Hepatocyte (in vitro differentiated cells): Measurements from ENCODE around the gene DTHD1. TPM values are rescaled to one million over a fixed set of nuclear protein-coding genes. Genes with fewer than 3 reads are reported as not detected.

Source experiments
- DNase-seq: peaks from one replicate; pipeline ENCODE4 v3.0.0-alpha.2; 2016; ENCODE audit warnings: low spot score
- H2AFZ ChIP-seq: fragments of 200-600 bp; sonication (generic); 2 replicates; pipeline ENCODE4 v1.6.0; 2016; ENCODE audit warnings: antibody characterized with exemption, mild to moderate bottlenecking
- H3K27ac ChIP-seq: fragments of 200-600 bp; sonication (generic); 2 replicates; pipeline ENCODE4 v1.5.1; 2016; ENCODE audit warnings: mild to moderate bottlenecking
- H3K27me3 ChIP-seq: fragments of 200-600 bp; sonication (generic); 2 replicates; pipeline ENCODE4 v1.6.1; 2016
- H3K36me3 ChIP-seq: fragments of 200-600 bp; sonication (generic); replicated peaks from 2 replicates; pipeline ENCODE4 v1.5.1; 2016; ENCODE audit warnings: low read depth; ENCODE audit not compliant: insufficient read depth
- H3K4me1 ChIP-seq: fragments of 200-600 bp; sonication (generic); 2 replicates; pipeline ENCODE4 v1.5.1; 2016; ENCODE audit warnings: mild to moderate bottlenecking, moderate library complexity; ENCODE audit not compliant: insufficient read depth
- H3K4me2 ChIP-seq: fragments of 200-600 bp; sonication (generic); 2 replicates; pipeline ENCODE4 v1.6.0; 2016
- H3K4me3 ChIP-seq: fragments of 200-600 bp; sonication (generic); 2 replicates; pipeline ENCODE4 v1.5.1; 2016; ENCODE audit warnings: mild to moderate bottlenecking
- H3K79me2 ChIP-seq: fragments of 200-600 bp; sonication (generic); 2 replicates; pipeline ENCODE4 v1.6.0; 2017; ENCODE audit warnings: mild to moderate bottlenecking
- H3K9me2 ChIP-seq: fragments of 200-600 bp; sonication (generic); replicated peaks from 2 replicates; pipeline ENCODE4 v1.6.0; 2017; ENCODE audit warnings: mild to moderate bottlenecking; ENCODE audit not compliant: insufficient read depth
- H3K9me3 ChIP-seq: fragments of 200-600 bp; sonication (generic); 2 replicates; pipeline ENCODE4 v1.5.1; 2016; ENCODE audit warnings: low read depth, mild to moderate bottlenecking
- H4K20me1 ChIP-seq: fragments of 200-600 bp; sonication (generic); 2 replicates; pipeline ENCODE4 v1.6.0; 2016; ENCODE audit warnings: mild to moderate bottlenecking; ENCODE audit not compliant: insufficient read depth, poor library complexity, severe bottlenecking
- CTCF ChIP-seq: fragments of 200-600 bp; sonication (generic); IDR thresholded peaks from 2 replicates; pipeline ENCODE4 v1.5.1; 2016; ENCODE audit warnings: antibody characterized with exemption, mild to moderate bottlenecking; ENCODE audit not compliant: poor library complexity
- EZH2 ChIP-seq: fragments of 200-600 bp; sonication (generic); IDR thresholded peaks from 2 replicates; pipeline ENCODE4 v1.6.1; 2016; ENCODE audit warnings: antibody characterized with exemption, mild to moderate bottlenecking, borderline replicate concordance
- EZH2phosphoT487 ChIP-seq: fragments of 200-600 bp; sonication (generic); IDR thresholded peaks from one replicate; pipeline ENCODE4 v1.6.1; 2018; ENCODE audit warnings: antibody characterized with exemption, mild to moderate bottlenecking, low read depth, moderate library complexity; ENCODE audit not compliant: unreplicated experiment, severe bottlenecking
- WGBS: methylation state at CpG from one replicate; pipeline ENCODE4 v1.1.6; 2016; ENCODE audit warnings: low lambda C conversion rate; ENCODE audit errors: missing lambda C conversion rate; 5-methylcytosine and 5-hydroxymethylcytosine counted together
- polyA plus RNA-seq: library from polyadenylated mRNA; unstranded; fragments of >200 nt; fragmentation: Nextera tagmentation; extraction: Ambion mirVana; gene quantifications from 2 replicates; pipeline ENCODE4 v1.2.1, GENCODE V29; 2016
- total RNA-seq: library from RNA; depleted of rRNA; stranded (reverse); fragments of >200 nt; gene quantifications from 2 replicates; pipeline ENCODE4 v1.2.3, GENCODE V29; 2014

The DTHD1 gene
- total and polyA plus RNA-seq, 2 experiments from 2014 or later, result not detected

- WGBS, result 57% methylated on average over 4 of the region's 4 CpGs
- H3K79me2 ChIP-seq, result no peaks in the 10 kb centered on the region
- no peak overlapping the region for H3K4me2 ChIP-seq
- H3K36me3 ChIP-seq, result no peaks in the 10 kb centered on the region
- no peaks in the 10 kb centered on the region for H3K9me3 ChIP-seq
- H3K9me2 ChIP-seq, result no peaks in the 10 kb centered on the region
- peak; percentile 21 for DNase-seq
- H3K27ac ChIP-seq, result no peak overlapping the region
- H3K4me3 ChIP-seq, result no peak overlapping the region
- H4K20me1 ChIP-seq, result no peaks in the 10 kb centered on the region
- H3K27me3 ChIP-seq, result no peaks in the 10 kb centered on the region
- no peak for TF ChIP-seq CTCF
- TF ChIP-seq EZH2phosphoT487, result no peak
- no peak for TF ChIP-seq EZH2
- no peaks in the 10 kb centered on the region for H3K4me1 ChIP-seq
- H2AFZ ChIP-seq, result no peak overlapping the region
These were observed 67.1 kb downstream of the DTHD1 start for GRCh38 chr4:36348403-36348938.

GRCh38 chr4:36349938-36350549 lies 68.6 kb downstream of the DTHD1 start:
- Histone ChIP-seq H3K27ac (no peak overlapping the region), H3K9me2 (no peaks in the 10 kb centered on the region), H3K4me1 (no peaks in the 10 kb centered on the region), H2AFZ (no peak overlapping the region), H3K9me3 (no peaks in the 10 kb centered on the region), H3K4me2 (no peak overlapping the region), H3K27me3 (no peaks in the 10 kb centered on the region), H3K4me3 (no peak overlapping the region), H3K36me3 (no peaks in the 10 kb centered on the region), H4K20me1 (no peaks in the 10 kb centered on the region), H3K79me2 (no peaks in the 10 kb centered on the region)
- DNase-seq, result no peak
- 57% methylated on average over 4 of the region's 4 CpGs for WGBS
- TF ChIP-seq CTCF, result no peak
- no peak for TF ChIP-seq EZH2phosphoT487
- no peak for TF ChIP-seq EZH2

GRCh38 chr4:36351082-36351666 lies 69.8 kb downstream of the DTHD1 start:
- TF ChIP-seq EZH2, result no peak
- TF ChIP-seq CTCF, result peak; percentile 83
- H3K27ac ChIP-seq, result no peak overlapping the region

More at GRCh38 chr4:36351082-36351666, 69.8 kb downstream of the DTHD1 start:
- H3K36me3 ChIP-seq, result no peaks in the 10 kb centered on the region
- H3K4me2 ChIP-seq, result no peak overlapping the region
- H2AFZ ChIP-seq, result no peak overlapping the region
- H3K9me2 ChIP-seq, result no peaks in the 10 kb centered on the region
- H3K4me1 ChIP-seq, result no peaks in the 10 kb centered on the region
- no peaks in the 10 kb centered on the region for H3K27me3 ChIP-seq
- H3K4me3 ChIP-seq, result no peak overlapping the region
- H3K79me2 ChIP-seq, result no peaks in the 10 kb centered on the region
- H3K9me3 ChIP-seq, result no peaks in the 10 kb centered on the region
- peak; percentile 74 for DNase-seq
- 7% methylated on average over 2 of the region's 2 CpGs for WGBS
- H4K20me1 ChIP-seq, result no peaks in the 10 kb centered on the region
